Activated T-helper 1 cell treated with Interleukin-2 at 50 U/mL for 16 hours (primary cell): ENCODE data around the gene RAB5A.
"Not testable (repeated sequence)": the region's sequence is repeated elsewhere in the genome, so short reads cannot be mapped to it uniquely, and the experiment has no call there.

ENCODE experiments used
- DNase-seq: peaks from one replicate; pipeline ENCODE4 v3.0.0-alpha.2; 2020; ENCODE audit warnings: low read depth

The RAB5A gene

DNA sequence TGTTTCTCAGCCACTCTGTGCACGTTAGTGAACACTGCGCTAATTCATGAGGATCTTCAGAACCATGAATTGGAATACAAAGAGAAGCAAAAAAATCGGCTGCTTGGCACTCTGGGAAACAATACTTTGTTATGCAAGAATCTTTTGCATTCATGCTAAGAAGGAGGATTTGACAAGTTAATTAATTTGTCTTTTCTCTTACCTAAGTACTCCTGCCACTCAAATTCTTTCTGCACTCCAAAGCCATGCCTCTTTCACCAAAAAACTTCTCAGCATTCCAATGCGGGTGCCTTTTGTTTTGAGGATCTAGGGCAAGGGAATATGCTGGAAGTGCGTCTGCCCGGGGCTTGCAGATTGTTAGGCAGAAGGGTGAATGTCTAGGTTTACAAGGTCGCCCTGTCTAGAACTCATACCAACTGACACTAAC is 82.0 kb downstream of the RAB5A start:
- no peak for DNase-seq

DNA sequence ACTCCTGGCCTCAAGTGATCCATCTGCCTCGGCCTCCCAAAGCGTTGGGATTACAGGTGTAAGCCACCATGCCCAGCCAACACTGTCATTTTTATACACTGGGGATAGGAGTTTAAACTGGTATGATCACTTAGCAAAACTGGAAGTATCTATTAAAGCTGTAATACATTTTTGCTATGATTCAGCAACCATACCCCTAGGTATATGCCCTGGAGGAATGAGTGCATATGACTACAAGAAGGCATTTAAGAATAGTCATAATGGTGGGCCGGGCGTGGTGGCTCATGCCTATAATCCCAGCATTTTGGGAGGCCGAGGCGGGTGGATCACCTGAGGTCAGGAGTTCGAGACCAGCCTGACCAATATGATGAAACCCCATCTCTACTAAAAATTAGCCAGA is 85.0 kb downstream of the RAB5A start:
- DNase-seq = not testable (repeated sequence)
